NCI-H748 (cell line): ENCODE measurements around the gene NTHL1.

Experiments used
- DNase-seq: peaks from one replicate; lab custom pipeline; 2025; ENCODE audit not compliant: unreplicated experiment; lab: John Stamatoyannopoulos, UW

Gene NTHL1

DNA sequence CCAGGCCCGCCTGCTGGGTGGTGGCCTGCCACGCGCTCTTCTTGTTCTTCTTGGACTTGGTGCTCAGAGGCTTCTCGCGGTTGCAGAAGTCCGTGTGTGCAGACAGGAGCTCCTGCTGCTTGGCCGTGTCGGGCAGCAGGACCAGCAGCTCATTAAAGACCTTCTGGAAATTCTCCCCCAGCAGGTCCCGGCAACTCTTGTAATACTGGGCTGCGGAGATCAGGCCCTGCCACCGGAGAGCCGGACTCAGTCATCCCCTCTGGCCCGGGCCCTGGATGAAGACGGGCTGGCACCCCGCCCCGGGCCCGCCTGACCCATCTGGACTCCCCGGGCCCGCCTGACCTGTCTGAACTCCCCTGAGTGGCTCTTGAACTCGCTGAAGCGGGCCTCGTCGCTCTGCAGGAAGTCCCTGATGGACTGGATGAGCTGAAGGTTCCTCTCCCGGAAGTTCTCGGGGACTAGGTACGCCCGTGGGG lies 49.2 kb downstream of the NTHL1 start:
- DNase-seq = no peak

DNA sequence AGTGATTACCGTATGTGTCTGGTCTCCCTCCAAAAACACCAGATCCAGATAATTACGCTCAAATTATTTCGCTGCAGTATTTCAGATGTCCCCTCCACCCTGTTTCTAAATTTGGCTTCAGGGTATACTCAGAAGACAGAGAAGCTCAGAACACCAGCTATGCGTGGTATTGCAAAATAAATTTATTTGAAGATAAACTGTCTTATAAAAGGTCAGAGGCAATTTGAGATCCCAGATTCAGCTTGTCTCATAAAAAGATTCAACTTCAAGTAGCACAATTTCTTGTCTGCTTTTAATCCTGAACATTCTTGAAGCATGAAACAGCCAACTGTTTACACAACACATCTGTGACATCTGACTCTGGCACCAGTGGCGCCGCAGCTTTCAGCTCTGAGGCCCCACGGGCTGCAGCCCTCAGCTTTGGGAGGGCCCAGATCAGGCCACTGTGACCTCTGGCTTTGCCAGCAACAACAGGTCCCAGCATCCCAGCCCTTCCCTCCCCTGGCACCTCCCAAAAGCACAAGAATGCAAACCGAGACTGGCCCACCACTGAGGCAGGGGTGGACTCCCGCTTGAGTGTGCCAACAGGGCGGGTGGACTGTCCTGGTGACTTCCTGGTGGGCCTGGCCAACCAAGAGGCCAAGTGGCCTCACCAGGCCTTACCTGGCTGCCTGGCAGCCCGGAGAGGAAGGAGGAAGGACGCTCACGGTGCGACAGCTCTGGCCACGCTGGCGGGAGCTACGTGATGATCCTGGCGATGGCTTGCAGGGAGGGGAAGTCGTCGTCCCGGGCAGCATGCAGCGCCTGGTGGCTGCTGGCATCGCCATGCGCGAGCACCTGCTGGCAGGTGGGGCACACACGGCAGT lies 49.9 kb downstream of the NTHL1 start:
- no peak for DNase-seq

DNA sequence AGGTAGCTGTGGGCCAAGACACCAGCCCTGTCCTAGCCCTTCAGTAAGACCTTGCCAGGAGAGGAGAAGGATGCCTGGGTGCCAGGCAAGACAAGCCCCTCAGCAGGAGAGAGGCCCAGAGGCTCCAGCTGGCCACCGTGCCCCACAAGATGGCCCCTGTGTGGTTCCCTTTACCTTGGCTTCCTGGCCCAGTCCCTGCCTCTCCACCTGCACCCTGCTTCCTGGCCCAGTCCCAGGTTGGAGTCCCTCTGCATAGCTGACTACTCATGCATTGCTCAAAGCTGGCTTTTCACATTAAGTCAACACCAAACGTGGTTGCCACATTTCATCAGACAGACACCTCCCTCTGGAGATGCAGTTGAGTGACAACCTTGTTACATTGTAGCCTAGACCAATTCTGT lies 53.9 kb downstream of the NTHL1 start:
- DNase-seq = no peak

DNA sequence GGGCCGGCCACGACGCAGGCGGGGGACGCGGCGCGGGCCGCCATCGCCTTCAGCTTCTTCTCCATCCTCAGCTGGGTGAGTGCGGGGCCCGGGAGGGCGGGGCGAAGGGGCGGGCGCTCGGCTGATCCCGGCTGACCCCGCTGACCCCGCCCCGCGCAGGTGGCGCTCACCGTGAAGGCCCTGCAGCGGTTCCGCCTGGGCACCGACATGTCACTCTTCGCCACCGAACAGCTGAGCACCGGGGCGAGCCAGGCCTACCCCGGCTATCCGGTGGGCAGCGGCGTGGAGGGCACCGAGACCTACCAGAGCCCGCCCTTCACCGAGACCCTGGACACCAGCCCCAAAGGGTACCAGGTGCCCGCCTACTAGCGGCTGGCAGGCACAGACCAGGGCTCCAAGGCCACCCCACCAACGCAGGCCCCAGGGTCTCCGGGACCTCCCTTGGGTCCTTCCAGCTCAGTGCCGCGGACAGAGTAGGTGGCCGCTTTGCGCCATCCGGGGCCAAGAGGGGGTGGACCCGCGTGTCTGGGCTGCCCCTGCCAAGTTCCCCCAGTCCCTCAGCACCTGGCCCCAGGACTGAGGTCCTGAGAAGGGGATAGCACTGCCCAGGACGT lies 54.8 kb downstream of the NTHL1 start:
- DNase-seq = no peak

DNA sequence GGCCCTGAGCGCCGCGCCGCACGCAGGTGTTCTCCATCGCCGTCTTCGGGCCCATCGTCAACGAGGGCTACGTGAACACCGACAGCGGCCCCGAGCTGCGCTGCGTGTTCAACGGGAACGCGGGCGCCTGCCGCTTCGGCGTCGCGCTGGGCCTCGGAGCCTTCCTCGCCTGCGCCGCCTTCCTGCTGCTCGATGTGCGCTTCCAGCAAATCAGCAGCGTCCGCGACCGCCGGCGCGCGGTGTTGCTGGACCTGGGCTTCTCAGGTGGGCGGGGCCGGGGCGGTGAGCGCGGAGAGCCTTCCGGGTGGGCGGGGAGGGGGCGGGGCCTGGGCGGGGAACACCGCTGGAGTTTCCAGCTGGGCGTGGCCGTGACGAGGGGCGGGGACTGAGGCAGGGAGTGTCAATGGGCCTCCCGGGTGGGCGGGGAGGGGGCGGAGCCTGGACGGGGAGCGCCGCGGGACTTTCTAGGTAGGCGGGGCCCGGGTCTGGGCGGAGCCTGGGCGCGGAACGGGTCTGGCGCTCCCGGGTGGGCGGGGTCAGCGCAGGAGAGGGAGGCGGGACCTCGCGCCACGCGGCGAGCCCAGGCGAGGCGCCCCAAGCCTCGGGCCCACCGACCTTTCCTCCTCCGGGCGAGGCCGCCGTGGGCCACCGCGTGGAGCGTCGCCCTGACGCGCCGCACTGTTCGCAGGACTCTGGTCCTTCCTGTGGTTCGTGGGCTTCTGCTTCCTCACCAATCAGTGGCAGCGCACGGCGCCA lies 55.5 kb downstream of the NTHL1 start:
- no peak for DNase-seq

DNA sequence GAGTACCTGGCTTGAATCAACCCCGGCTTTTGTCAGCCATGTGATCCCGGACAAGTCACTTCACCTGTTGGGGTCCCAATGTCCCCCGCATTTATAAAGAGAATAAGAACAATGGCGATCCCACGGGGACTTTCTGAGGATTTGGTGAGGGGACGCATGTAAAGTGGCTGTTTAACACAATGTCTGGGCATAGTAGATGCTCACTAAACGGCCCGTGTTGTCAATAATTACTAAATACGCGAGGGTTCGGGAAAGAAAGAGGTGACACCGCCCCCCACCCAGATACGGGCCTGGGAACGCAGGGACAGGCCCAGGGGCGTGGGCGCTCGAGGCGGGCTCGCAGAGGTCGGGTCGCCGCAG lies 56.1 kb downstream of the NTHL1 start:
- no peak for DNase-seq

DNA sequence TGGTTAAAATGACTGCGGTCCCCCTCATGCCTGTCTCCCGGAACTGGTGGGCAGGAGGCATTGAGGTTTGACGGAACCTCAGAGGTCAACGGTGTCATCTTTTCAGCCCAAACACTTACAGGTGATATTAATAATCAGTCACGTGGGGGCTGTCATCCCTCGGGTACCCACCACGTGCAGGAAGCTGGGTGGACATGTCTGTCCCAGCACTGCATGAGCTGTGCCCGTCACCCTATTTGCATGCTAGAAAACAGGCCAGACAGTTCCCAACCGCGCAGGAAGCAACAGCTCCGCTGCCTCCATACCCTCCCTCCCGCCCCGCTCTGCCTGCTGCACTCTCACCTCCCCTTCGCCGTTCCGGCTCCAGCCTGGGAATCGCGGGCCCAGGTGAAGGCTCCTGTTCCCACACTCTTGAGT lies 56.5 kb downstream of the NTHL1 start:
- DNase-seq = no peak

DNA sequence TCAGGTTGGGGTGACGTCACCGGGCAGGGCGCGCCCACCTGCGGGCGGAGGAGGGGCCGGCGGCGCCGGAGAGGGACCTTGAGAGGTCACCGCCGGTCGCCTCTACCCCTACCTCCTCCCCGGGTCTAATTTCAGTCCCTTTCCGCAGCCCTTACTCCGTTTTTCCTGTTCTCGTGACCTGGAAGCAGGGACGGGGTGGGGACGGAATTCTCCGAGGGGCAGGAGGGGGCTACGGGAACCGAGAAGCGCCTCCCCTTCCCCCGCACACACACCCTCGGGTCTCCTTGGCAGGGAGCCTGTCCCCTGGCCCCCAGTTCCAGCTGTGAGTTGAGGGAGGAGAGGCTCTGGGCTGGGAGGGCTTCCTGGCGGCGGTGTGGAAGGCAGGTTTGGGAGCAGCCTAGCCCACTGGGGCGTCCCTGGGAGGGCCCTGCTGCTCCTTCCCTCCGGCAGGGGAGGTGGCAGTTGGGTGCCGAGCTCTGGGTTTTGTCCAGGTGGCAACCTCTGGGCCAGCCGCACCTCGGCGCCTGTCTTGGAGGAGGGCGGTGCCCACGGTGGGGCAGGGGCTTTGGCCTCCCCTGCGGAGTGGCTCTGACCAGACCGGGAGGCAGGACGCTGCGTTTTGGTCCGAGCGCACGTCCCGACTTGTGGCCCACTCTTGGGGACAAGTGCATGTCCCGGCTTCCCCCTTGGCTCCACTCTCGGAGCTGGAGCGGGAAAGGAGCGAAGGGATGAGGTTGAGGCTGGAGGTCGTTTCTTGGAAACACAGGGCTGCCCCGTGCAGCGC lies 57.1 kb downstream of the NTHL1 start:
- peak; percentile 57 for DNase-seq

DNA sequence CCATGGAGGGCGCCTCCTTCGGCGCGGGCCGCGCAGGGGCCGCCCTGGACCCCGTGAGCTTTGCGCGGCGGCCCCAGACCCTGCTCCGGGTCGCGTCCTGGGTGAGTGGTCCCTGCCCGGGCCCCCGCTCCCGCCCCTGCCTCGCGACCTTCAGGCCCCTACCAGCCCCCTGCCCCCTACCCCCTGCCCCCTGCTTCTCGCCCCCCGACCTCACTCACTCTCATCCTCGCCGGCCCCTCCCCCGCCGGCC lies 57.6 kb downstream of the NTHL1 start:
- no peak for DNase-seq
